SK-N-SH (cell line): ENCODE data around the gene PDE11A.

Experiments
- CTCF ChIP-seq: fragments of 200-600 bp; sonication (generic); IDR thresholded peaks from 2 replicates; pipeline ENCODE4 v1.6.1; 2017; ENCODE audit warnings: antibody characterized with exemption, mild to moderate bottlenecking, moderate library complexity
- ELF1 ChIP-seq: IDR thresholded peaks from 2 replicates; pipeline ENCODE4 v1.4.0; 2012
- EP300 ChIP-seq, 2 experiments: IDR thresholded peaks; 2 replicates each; pipeline versions ENCODE4 v1.4.0 to v1.6.1; 2012; ENCODE audit warnings: borderline replicate concordance in 1 of 2, low read depth in 1 of 2, low read length in 1 of 2
- MAX ChIP-seq: IDR thresholded peaks from 2 replicates; pipeline ENCODE4 v1.4.0; 2012; ENCODE audit warnings: low read depth
- REST ChIP-seq: IDR thresholded peaks from 2 replicates; pipeline ENCODE4 v1.6.1; 2012; ENCODE audit warnings: mild to moderate bottlenecking, low read depth, low read length, moderate library complexity
- TCF12 ChIP-seq: IDR thresholded peaks from 2 replicates; pipeline ENCODE4 v1.4.0; 2012

GRCh38 chr2:178105566-178105965 is 33.0 kb upstream of the PDE11A start:
- TF ChIP-seq EP300 (IDR thresholded peaks at IDR 0.05; ENCODE audit: borderline replicate concordance in 1 of 2, low read depth in 1 of 2, low read length in 1 of 2) (no peak), MAX (no peak), CTCF (no peak), TCF12 (no peak), ELF1 (no peak), REST (no peak)
